ENCODE measurements around the gene KIF2A.

DNA sequence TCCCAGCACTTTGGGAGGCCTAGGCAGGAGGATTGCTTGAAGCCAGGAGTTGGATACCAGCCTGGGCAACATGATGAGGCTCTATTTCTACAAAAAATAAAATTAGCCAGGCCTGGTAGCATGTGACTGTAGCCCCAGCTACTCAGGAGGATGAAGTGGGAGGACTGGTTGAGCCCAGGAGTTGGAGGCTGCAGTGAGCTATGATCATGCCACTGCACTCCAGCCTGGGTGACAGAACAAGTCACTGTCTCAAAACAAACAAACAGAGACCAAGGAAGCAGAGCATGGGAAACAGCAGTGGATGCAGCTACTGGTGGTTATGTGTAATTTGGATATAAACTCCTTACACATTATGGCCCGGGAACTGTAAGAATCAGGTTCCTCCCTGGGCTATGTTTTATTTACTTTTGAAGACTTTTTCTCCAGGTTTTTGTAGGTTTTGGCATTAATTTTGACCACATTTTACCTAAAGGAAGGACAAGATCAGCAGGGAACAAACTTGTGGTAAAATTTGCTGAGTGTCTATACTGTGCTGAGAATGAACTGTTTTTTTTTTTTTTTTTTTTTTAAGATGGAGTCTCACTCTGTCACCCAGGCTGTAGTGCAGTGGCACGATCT, 8.3 kb downstream of the KIF2A start:
- TF ChIP-seq CTCF (conservative IDR thresholded peaks at IDR 0.05 in 1 of 2, IDR thresholded peaks at IDR 0.05 in 1 of 2; ENCODE audit: extremely low read depth in 1 of 2, insufficient read depth in 1 of 2, low read depth in 1 of 2, low read length in 2 of 2) (no peak), EZH2 (IDR thresholded peaks at IDR 0.05; ENCODE audit: borderline replicate concordance, low read length) (no peak)
